Stimulated activated CD8-positive, alpha-beta memory T cell treated with anti-CD3 and anti-CD28 coated beads, Interleukin-4, amount 100 ng/mL, for 48 hours (primary cell): ENCODE results near the gene PTPN11.
"Not testable (repeated sequence)": the region's sequence is repeated elsewhere in the genome, so short reads cannot be mapped to it uniquely, and the experiment has no call there.

Source experiments
- DNase-seq: peaks from one replicate; pipeline ENCODE4 v3.0.0-alpha.2; 2020

PTPN11 gene

GRCh38 chr12:112409906-112410244 lies 8.9 kb upstream of the PTPN11 start:
- no peak for DNase-seq

- DNase-seq = no peak
These were observed 4.7 kb upstream of the PTPN11 start for GRCh38 chr12:112413855-112414625.

- not testable (repeated sequence) for DNase-seq
These were observed 3.3 kb upstream of the PTPN11 start for GRCh38 chr12:112415457-112415856.

- DNase-seq = peak; percentile 46
These were observed 507 bp upstream of the PTPN11 start for GRCh38 chr12:112418273-112418607.

- DNase-seq = no peak
These were observed 768 bp downstream of the PTPN11 start for GRCh38 chr12:112419297-112420133.

- DNase-seq = no peak
These were observed 2.0 kb downstream of the PTPN11 start for GRCh38 chr12:112420740-112421139.

- no peak for DNase-seq
These were observed 2.6 kb downstream of the PTPN11 start for GRCh38 chr12:112421363-112421762.

GRCh38 chr12:112422531-112422930 lies 3.8 kb downstream of the PTPN11 start:
- DNase-seq = no peak

- DNase-seq = no peak
These were observed 5.4 kb downstream of the PTPN11 start for GRCh38 chr12:112424126-112424525.

- DNase-seq = no peak
These were observed 7.0 kb downstream of the PTPN11 start for GRCh38 chr12:112425582-112426382.

- no peak for DNase-seq
These were observed 9.0 kb downstream of the PTPN11 start for GRCh38 chr12:112427760-112428159.

GRCh38 chr12:112430929-112431328 lies 12.2 kb downstream of the PTPN11 start:
- DNase-seq = peak; percentile 35

- no peak for DNase-seq
These were observed 13.2 kb downstream of the PTPN11 start for GRCh38 chr12:112431965-112432364.

GRCh38 chr12:112433551-112433950 lies 14.8 kb downstream of the PTPN11 start:
- DNase-seq = no peak

- not testable (repeated sequence) for DNase-seq
These were observed 19.9 kb downstream of the PTPN11 start for GRCh38 chr12:112438645-112439044.

- no peak for DNase-seq
These were observed 21.0 kb downstream of the PTPN11 start for GRCh38 chr12:112439769-112440168.

- DNase-seq = not testable (repeated sequence)
These were observed 21.9 kb downstream of the PTPN11 start for GRCh38 chr12:112440653-112441052.

- DNase-seq = no peak
These were observed 25.2 kb downstream of the PTPN11 start for GRCh38 chr12:112443916-112444315.

GRCh38 chr12:112446008-112446725 lies 27.4 kb downstream of the PTPN11 start:
- no peak for DNase-seq

GRCh38 chr12:112447106-112447505 lies 28.4 kb downstream of the PTPN11 start:
- DNase-seq = no peak

GRCh38 chr12:112448165-112448564 lies 29.4 kb downstream of the PTPN11 start:
- DNase-seq = not testable (repeated sequence)

- DNase-seq = no peak
These were observed 32.0 kb downstream of the PTPN11 start for GRCh38 chr12:112450725-112451124.

GRCh38 chr12:112456029-112456428 lies 37.3 kb downstream of the PTPN11 start:
- DNase-seq = no peak
